GM12873 (cell line): ENCODE measurements around the gene ATP4A.

ENCODE experiments used
- TF ChIP-seq, protein P1 (sequence below): IDR thresholded peaks from 2 replicates; pipeline ENCODE4 v1.5.1; 2012; ENCODE audit warnings: low read depth, mild to moderate bottlenecking, moderate library complexity, low read length, control low read depth; ENCODE audit not compliant: insufficient read depth; ENCODE audit errors: missing control alignments

The ATP4A gene

DNA sequence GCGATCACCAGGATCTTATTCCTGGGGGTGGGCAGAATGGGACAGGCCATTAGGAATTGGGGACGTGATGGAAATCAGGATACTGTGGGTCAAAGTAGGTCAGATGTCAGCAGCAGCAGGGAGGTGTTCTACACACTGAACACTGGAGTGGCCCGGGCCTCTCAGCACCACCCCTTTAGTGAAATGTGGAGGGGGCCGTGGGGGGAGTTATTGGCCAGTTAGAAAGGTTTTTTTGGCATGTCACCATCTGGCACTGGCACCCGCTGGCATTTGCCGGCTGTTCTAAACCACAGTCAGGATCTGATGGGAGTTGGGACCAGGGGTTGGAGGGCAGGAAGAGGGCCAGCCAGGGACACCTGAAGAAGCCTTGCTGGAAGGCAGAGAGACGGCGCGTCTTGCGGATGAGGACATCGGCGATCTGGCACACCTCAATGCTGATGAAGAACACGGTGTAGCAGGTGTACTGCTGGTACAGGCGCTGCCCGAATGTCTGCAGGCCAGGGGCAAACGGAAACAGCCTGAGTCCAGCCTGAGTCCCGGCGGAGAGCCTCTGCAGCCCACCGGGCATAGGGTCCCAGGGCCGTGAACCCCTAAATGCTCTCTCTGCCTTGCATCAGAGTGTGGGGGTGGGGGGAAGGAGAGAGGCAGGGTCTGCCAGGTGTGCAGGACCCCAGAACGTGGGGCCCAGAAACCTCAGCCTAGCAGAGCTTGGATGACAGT lies 12.2 kb downstream of the ATP4A start:
- TF ChIP-seq, protein P1, sequence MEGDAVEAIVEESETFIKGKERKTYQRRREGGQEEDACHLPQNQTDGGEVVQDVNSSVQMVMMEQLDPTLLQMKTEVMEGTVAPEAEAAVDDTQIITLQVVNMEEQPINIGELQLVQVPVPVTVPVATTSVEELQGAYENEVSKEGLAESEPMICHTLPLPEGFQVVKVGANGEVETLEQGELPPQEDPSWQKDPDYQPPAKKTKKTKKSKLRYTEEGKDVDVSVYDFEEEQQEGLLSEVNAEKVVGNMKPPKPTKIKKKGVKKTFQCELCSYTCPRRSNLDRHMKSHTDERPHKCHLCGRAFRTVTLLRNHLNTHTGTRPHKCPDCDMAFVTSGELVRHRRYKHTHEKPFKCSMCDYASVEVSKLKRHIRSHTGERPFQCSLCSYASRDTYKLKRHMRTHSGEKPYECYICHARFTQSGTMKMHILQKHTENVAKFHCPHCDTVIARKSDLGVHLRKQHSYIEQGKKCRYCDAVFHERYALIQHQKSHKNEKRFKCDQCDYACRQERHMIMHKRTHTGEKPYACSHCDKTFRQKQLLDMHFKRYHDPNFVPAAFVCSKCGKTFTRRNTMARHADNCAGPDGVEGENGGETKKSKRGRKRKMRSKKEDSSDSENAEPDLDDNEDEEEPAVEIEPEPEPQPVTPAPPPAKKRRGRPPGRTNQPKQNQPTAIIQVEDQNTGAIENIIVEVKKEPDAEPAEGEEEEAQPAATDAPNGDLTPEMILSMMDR, result no peak

DNA sequence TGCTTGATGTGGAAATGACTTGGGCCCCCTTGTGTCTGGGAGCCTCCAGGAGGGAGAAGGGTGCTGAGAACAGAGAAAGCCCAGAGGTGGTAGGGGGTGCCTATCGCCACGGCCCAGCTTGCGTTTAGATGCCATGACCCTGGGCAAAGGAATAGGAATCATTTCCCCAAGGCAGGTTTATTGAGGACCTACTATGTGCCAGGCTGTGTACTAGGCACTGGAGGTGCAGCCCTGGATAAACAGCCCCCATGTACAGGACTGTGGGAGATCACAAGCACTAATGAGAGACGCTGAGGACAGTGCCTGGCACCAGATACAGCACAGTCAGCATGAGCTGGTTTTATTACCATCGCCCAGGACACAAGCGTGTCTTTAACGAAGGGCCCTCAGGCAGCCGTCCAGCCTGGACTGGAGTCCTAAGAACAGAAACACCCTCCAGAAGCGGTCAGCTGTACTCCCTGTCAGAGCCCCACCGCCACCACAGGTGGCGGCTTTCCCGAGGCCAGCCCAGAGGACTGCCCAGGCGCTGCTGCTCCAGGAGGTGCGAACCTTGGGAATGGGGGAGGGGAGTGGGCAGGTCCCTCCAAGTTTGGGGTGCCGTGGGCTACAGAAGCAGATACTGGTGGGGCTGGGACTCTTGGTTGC lies 13.5 kb downstream of the ATP4A start:
- TF ChIP-seq, protein P1, result no peak

DNA sequence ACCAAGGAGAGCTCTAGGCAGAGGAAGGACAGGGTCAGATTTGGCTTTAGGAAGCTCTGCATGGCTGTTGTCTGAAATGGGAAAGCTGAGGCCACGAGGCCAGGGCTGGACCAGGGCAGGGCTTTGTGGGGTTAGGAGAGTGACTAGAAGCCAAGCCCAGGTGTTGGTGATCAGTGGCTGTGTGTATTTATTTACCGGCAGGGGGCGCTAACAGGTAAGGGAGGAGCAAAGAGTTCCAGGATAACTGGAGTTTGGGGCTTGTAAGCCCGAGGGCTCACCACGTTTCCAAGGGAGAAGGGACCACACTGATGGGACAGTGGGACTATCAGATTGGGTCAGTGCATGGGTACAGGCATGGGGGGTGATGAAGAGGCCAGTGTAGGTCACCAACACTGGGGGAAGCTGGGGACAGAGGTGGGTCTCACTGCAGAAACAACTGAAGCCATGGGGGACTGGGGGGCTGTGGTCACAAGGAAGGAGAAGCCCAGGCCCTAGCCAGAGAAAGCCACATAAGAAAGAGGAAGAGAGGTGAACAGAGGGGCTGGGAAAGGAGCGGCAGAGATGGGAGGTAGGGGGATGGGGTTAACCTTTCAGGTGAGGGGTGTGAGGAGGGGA lies 14.2 kb downstream of the ATP4A start:
- TF ChIP-seq, protein P1, result peak; percentile 82

DNA sequence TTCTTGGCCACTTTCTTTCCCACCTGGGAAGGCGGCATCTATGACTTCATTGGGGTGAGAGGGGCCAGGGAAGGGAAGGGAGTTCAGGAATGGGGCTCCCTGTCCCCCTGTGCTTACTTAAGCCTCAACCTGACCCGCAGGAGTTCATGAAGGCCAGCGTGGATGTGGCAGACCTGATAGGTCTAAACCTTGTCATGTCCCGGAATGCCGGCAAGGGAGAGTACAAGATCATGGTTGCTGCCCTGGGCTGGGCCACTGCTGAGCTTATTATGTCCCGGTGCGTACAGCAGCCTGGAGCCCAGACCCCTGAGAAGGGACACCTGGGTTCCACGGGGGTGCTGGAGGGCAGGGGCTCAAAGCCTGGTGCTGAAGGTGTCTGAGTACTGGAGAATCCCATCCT lies 16.9 kb downstream of the ATP4A start:
- TF ChIP-seq, protein P1, result no peak

DNA sequence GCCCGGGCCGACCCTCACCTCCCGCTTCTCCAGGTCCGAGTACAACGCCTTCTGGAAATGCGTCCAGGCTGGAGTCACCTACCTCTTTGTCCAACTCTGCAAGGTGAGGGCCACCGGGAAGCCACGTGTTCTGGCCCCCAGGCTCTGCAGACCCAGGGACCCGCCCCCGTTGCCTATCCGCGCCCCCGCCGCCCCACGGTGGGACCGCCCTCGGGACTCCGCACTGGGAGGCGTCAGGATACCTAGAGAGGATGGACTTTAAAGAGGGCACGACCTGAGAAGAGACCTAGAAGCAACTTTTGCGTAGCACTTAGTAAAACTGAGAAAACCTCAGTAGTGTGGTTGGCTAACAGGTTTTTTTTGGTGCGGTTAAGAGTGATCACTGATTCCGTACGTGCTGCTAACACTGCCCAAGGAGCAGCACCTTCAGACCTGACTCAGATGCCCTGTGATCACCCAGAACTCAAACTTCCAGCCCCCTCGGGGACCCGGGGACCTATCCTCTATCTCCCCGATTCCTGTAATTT lies 17.5 kb downstream of the ATP4A start:
- TF ChIP-seq, protein P1, result no peak

DNA sequence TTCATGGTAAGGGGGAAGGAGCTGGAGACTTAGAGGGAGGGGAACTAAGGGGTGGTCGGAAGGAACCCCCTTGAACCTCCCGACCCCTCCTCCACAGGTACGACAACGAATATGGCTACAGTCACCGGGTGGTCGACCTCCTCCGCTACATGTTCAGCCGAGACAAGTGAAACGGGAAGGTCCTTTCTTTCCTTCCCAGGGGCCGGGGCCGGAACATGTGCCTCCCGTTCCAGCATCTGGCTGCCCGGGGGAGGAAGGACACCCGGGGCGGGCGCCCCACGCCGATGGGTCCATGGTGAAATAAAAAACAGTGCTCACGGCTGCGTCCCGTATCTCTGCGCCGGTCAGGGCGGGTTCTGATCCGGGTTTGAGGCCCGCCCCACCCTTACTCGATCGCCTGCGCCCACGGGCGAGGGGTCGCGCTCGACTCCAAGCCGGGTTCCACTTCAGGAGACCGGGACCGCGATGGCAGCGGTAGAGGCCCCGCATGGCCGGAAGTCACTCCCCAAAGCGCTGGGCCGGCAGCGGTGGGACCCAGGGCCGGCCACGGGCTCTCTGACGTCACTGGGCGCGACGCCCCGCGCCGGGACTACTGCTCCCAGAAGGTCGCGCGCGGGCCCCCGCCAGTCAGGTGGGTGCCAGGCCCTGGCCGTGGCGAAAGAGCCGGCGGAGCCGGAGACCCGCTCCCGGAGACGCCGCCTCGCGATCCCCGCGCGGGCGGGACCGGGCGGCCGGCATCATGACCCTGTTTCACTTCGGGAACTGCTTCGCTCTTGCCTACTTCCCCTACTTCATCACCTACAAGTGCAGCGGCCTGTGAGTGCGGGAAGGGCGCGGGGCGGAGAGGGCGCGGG lies 18.2 kb downstream of the ATP4A start, which contains the start of gene TMEM147:
Gene TMEM147 (plus strand): TSS at position 626 of the 854 bp plus-strand sequence. CDS start 114 bp downstream, at position 740.
- TF ChIP-seq, protein P1, result no peak
